HEK293 (cell line): ENCODE data around the gene THSD4.

ENCODE experiments used
- CTCF ChIA-PET: fragments of 350-600 bp; formaldehyde crosslinking; extraction: SDS; loops from one replicate; lab custom pipeline; 2021; ENCODE audit warnings: antibody characterized with exemption; lab: Yijun Ruan, JAX
- POLR2A ChIA-PET: fragments of 300-600 bp; formaldehyde crosslinking; extraction: SDS; loops from one replicate; lab custom pipeline; 2020; ENCODE audit warnings: antibody characterized with exemption, inconsistent platforms; lab: Yijun Ruan, JAX
- H3K27ac ChIP-seq: fragments of 200-500 bp; sonication (Bioruptor generic); 2 replicates; pipeline ENCODE4 v1.5.1; 2014; ENCODE audit warnings: low read depth, low read length, control low read depth, inconsistent platforms; ENCODE audit errors: extremely low read depth
- H3K36me3 ChIP-seq, 2 experiments: fragments of 200-500 bp in 1 of 2; sonication (Bioruptor generic) in 1 of 2; 1 replicate in 1 of 2; 2 replicates in 1 of 2; pipeline ENCODE4 v1.5.1; 2014 to 2017; ENCODE audit warnings: inconsistent platforms in 2 of 2, low read length in 2 of 2; ENCODE audit not compliant: control insufficient read depth in 2 of 2, insufficient read depth in 1 of 2
- H3K4me1 ChIP-seq: fragments of 200-500 bp; sonication (Bioruptor generic); 2 replicates; pipeline ENCODE4 v1.5.1; 2014; ENCODE audit warnings: mild to moderate bottlenecking, low read length, inconsistent platforms; ENCODE audit not compliant: control insufficient read depth, insufficient read depth
- H3K4me3 ChIP-seq: 2 replicates; pipeline ENCODE4 v1.5.1; 2011; ENCODE audit warnings: low read depth, mild to moderate bottlenecking, control low read depth, low read length, moderate library complexity
- H3K9me3 ChIP-seq: fragments of 200-500 bp; sonication (Bioruptor generic); 2 replicates; pipeline ENCODE4 v1.5.1; 2014; ENCODE audit warnings: low read depth, low read length, inconsistent platforms; ENCODE audit not compliant: control insufficient read depth, insufficient read depth
- GLIS2 ChIP-seq: fragments of 450-650 bp; formaldehyde crosslinking; IDR thresholded peaks from 2 replicates; pipeline ENCODE4 v1.5.1; 2016; ENCODE audit warnings: missing biosample characterization, missing genetic modification characterization
- TCF7L2 ChIP-seq: IDR thresholded peaks from 2 replicates; pipeline ENCODE4 v1.6.1; 2011; ENCODE audit warnings: low read depth, mild to moderate bottlenecking, inconsistent platforms, low read length, moderate library complexity, borderline replicate concordance
- ZBTB21 ChIP-seq: fragments of 450-650 bp; formaldehyde crosslinking; IDR thresholded peaks from 2 replicates; pipeline ENCODE4 v1.5.1; 2017; ENCODE audit warnings: missing biosample characterization, missing genetic modification characterization
- ZNF175 ChIP-seq: fragments of 450-650 bp; formaldehyde crosslinking; IDR thresholded peaks from 2 replicates; pipeline ENCODE4 v1.5.1; 2016; ENCODE audit warnings: missing biosample characterization, missing genetic modification characterization
- ZNF239 ChIP-seq: fragments of 450-650 bp; formaldehyde crosslinking; IDR thresholded peaks from 2 replicates; pipeline ENCODE4 v1.5.1; 2016; ENCODE audit warnings: missing biosample characterization, missing genetic modification characterization
- ZNF311 ChIP-seq: fragments of 450-650 bp; formaldehyde crosslinking; IDR thresholded peaks from 2 replicates; pipeline ENCODE4 v1.5.1; 2017; ENCODE audit warnings: missing biosample characterization, missing genetic modification characterization, borderline replicate concordance
- ZNF433 ChIP-seq: fragments of 450-650 bp; formaldehyde crosslinking; IDR thresholded peaks from 2 replicates; pipeline ENCODE4 v1.5.1; 2016; ENCODE audit warnings: missing biosample characterization, missing genetic modification characterization, low read depth
- ZNF544 ChIP-seq: fragments of 450-650 bp; formaldehyde crosslinking; IDR thresholded peaks from 2 replicates; pipeline ENCODE4 v1.5.0; 2017; ENCODE audit warnings: missing biosample characterization, missing genetic modification characterization
- ZNF571 ChIP-seq: fragments of 450-650 bp; formaldehyde crosslinking; IDR thresholded peaks from 2 replicates; pipeline ENCODE4 v1.5.0; 2017; ENCODE audit warnings: missing biosample characterization, missing genetic modification characterization
- ZNF629 ChIP-seq: fragments of 450-650 bp; formaldehyde crosslinking; IDR thresholded peaks from 2 replicates; pipeline ENCODE4 v1.5.1; 2017; ENCODE audit warnings: missing biosample characterization, missing genetic modification characterization
- ZNF707 ChIP-seq: fragments of 450-650 bp; formaldehyde crosslinking; IDR thresholded peaks from 2 replicates; pipeline ENCODE4 v1.5.1; 2016; ENCODE audit warnings: missing biosample characterization, missing genetic modification characterization
- ZNF776 ChIP-seq: fragments of 450-650 bp; formaldehyde crosslinking; IDR thresholded peaks from 2 replicates; pipeline ENCODE4 v1.5.0; 2017; ENCODE audit warnings: missing biosample characterization, missing genetic modification characterization, borderline replicate concordance
- ZNF792 ChIP-seq: fragments of 450-650 bp; formaldehyde crosslinking; IDR thresholded peaks from 2 replicates; pipeline ENCODE4 v1.5.1; 2016; ENCODE audit warnings: missing biosample characterization, missing genetic modification characterization
- TF ChIP-seq, protein P1 (sequence below): fragments of 450-650 bp; formaldehyde crosslinking; IDR thresholded peaks from 2 replicates; pipeline ENCODE4 v1.5.1; 2016; ENCODE audit warnings: missing biosample characterization, missing genetic modification characterization
- TF ChIP-seq, protein P2 (sequence below): fragments of 450-650 bp; formaldehyde crosslinking; IDR thresholded peaks from 2 replicates; pipeline ENCODE4; 2016; ENCODE audit warnings: missing biosample characterization, missing genetic modification characterization
- TF ChIP-seq, protein P3 (sequence below): fragments of 450-650 bp; formaldehyde crosslinking; IDR thresholded peaks from 2 replicates; pipeline ENCODE4 v1.5.1; 2016; ENCODE audit warnings: missing biosample characterization, missing genetic modification characterization
- TF ChIP-seq, protein P4 (sequence below): IDR thresholded peaks from 2 replicates; pipeline ENCODE4 v1.6.1; 2011; ENCODE audit warnings: mild to moderate bottlenecking, low read depth, low read length, borderline replicate concordance
- TF ChIP-seq, protein P5 (sequence below): fragments of 450-650 bp; formaldehyde crosslinking; IDR thresholded peaks from 2 replicates; pipeline ENCODE4 v1.5.1; 2016; ENCODE audit warnings: missing biosample characterization, missing genetic modification characterization

THSD4 gene

DNA sequence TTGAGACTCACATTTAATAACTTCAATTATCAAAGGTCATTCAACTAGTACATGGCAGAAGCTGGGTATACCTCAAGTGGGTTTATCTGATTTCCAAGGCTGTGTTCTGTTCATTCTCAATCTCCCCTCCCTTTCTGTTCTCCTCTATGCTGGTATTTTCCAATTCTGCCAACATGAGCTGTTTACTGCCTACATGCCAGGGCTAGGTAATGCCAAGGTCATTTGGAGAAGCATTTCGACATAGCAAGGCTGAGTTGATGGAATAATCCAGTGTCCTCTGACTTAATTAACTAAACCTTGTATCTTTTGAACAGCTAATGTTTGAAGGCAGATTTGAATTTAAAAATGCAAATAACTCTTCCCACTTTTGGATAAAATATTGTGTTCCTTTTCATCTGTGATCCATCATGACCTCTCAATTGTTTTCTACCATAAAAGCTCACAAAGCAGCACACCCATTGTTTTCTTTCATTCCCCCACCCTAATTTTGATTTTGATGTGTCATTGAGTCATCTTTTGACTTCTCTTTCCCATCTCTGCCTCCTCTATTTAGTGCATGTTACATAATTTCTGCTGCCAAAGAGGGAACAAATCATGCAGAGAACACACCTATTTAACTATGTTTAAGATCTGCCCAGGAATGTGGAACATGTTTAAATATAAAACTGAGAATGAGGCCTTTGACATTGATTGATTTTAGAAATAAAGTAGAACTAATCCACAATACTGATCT lies 386.2 kb downstream of the THSD4 start:
- TF ChIP-seq ZBTB21 (tag by site-specific recombination) = no peak
- TF ChIP-seq, protein P1, sequence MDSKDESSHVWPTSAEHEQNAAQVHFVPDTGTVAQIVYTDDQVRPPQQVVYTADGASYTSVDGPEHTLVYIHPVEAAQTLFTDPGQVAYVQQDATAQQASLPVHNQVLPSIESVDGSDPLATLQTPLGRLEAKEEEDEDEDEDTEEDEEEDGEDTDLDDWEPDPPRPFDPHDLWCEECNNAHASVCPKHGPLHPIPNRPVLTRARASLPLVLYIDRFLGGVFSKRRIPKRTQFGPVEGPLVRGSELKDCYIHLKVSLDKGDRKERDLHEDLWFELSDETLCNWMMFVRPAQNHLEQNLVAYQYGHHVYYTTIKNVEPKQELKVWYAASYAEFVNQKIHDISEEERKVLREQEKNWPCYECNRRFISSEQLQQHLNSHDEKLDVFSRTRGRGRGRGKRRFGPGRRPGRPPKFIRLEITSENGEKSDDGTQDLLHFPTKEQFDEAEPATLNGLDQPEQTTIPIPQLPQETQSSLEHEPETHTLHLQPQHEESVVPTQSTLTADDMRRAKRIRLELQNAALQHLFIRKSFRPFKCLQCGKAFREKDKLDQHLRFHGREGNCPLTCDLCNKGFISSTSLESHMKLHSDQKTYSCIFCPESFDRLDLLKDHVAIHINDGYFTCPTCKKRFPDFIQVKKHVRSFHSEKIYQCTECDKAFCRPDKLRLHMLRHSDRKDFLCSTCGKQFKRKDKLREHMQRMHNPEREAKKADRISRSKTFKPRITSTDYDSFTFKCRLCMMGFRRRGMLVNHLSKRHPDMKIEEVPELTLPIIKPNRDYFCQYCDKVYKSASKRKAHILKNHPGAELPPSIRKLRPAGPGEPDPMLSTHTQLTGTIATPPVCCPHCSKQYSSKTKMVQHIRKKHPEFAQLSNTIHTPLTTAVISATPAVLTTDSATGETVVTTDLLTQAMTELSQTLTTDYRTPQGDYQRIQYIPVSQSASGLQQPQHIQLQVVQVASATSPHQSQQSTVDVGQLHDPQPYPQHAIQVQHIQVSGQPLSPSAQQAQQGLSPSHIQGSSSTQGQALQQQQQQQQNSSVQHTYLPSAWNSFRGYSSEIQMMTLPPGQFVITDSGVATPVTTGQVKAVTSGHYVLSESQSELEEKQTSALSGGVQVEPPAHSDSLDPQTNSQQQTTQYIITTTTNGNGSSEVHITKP = no peak
- TF ChIP-seq ZNF311 = no peak
- TF ChIP-seq TCF7L2 = no peak
- no peak for TF ChIP-seq ZNF239 (tag by site-specific recombination)
- no peak for TF ChIP-seq ZNF792
- no peak overlapping the region for H3K4me3 ChIP-seq
- H3K9me3 ChIP-seq = peaks cover 4% of the 10 kb centered on the region
- H3K27ac ChIP-seq = no peak overlapping the region
- CTCF ChIA-PET = interaction anchor here (0.5 to 1.0 kb wide), 2 partner anchors 10 to 842 kb away, joined by 4 read pairs; no protein-coding TSS in a partner anchor
- no peaks in the 10 kb centered on the region for H3K4me1 ChIP-seq
- POLR2A ChIA-PET = no interaction called here
- no peaks in the 10 kb centered on the region for H3K36me3 ChIP-seq

DNA sequence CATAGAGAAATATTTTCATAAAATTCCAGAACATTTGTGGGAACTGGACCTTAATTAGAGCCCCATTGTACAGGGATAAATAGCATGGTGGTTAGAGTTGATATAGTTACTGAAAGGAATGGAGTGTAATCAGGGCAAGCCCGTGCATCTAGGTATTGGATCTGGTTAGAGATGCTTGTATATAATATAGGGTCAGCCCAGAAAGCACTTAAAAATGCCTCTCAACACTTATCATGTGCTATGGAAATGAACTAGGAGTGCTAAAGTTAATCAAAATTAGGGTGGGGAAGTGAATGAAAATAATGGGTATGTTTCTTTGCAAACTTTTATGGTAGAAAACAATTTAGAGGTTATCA lies 386.8 kb downstream of the THSD4 start:
- TF ChIP-seq ZNF707 = no peak
- TF ChIP-seq, protein P2, sequence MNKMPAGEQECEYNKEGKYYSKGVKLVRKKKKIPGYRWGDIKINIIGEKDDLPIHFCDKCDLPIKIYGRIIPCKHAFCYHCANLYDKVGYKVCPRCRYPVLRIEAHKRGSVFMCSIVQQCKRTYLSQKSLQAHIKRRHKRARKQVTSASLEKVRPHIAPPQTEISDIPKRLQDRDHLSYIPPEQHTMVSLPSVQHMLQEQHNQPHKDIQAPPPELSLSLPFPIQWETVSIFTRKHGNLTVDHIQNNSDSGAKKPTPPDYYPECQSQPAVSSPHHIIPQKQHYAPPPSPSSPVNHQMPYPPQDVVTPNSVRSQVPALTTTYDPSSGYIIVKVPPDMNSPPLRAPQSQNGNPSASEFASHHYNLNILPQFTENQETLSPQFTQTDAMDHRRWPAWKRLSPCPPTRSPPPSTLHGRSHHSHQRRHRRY (tag by site-specific recombination) = no peak
- no peak for TF ChIP-seq ZNF433 (tag by site-specific recombination)
- TF ChIP-seq, protein P3, sequence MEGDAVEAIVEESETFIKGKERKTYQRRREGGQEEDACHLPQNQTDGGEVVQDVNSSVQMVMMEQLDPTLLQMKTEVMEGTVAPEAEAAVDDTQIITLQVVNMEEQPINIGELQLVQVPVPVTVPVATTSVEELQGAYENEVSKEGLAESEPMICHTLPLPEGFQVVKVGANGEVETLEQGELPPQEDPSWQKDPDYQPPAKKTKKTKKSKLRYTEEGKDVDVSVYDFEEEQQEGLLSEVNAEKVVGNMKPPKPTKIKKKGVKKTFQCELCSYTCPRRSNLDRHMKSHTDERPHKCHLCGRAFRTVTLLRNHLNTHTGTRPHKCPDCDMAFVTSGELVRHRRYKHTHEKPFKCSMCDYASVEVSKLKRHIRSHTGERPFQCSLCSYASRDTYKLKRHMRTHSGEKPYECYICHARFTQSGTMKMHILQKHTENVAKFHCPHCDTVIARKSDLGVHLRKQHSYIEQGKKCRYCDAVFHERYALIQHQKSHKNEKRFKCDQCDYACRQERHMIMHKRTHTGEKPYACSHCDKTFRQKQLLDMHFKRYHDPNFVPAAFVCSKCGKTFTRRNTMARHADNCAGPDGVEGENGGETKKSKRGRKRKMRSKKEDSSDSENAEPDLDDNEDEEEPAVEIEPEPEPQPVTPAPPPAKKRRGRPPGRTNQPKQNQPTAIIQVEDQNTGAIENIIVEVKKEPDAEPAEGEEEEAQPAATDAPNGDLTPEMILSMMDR (tag by site-specific recombination) = no peak
- no peak for TF ChIP-seq GLIS2
- TF ChIP-seq ZNF544 (tag by site-specific recombination) = no peak
- no peak for TF ChIP-seq ZNF776 (tag by site-specific recombination)
- no peak for TF ChIP-seq ZNF792
- no peak for TF ChIP-seq ZNF571 (tag by site-specific recombination)
- TF ChIP-seq, protein P4, sequence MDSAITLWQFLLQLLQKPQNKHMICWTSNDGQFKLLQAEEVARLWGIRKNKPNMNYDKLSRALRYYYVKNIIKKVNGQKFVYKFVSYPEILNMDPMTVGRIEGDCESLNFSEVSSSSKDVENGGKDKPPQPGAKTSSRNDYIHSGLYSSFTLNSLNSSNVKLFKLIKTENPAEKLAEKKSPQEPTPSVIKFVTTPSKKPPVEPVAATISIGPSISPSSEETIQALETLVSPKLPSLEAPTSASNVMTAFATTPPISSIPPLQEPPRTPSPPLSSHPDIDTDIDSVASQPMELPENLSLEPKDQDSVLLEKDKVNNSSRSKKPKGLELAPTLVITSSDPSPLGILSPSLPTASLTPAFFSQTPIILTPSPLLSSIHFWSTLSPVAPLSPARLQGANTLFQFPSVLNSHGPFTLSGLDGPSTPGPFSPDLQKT = no peak
- no peak for TF ChIP-seq ZNF175 (tag by site-specific recombination)
- TF ChIP-seq ZNF629 = no peak
- TF ChIP-seq, protein P5, sequence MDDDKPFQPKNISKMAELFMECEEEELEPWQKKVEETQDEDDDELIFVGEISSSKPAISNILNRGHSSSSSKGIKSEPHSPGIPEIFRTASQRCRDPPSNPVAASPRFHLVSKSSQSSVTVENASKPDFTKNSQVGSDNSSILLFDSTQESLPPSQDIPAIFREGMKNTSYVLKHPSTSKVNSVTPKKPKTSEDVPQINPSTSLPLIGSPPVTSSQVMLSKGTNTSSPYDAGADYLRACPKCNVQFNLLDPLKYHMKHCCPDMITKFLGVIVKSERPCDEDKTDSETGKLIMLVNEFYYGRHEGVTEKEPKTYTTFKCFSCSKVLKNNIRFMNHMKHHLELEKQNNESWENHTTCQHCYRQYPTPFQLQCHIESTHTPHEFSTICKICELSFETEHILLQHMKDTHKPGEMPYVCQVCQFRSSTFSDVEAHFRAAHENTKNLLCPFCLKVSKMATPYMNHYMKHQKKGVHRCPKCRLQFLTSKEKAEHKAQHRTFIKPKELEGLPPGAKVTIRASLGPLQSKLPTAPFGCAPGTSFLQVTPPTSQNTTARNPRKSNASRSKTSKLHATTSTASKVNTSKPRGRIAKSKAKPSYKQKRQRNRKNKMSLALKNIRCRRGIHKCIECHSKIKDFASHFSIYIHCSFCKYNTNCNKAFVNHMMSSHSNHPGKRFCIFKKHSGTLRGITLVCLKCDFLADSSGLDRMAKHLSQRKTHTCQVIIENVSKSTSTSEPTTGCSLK (tag by site-specific recombination) = no peak
- H3K4me3 ChIP-seq = no peak overlapping the region
- peaks cover 4% of the 10 kb centered on the region for H3K9me3 ChIP-seq
- H3K27ac ChIP-seq = no peak overlapping the region
- H3K36me3 ChIP-seq = no peaks in the 10 kb centered on the region
- CTCF ChIA-PET = no interaction called here
- H3K4me1 ChIP-seq = no peaks in the 10 kb centered on the region
- POLR2A ChIA-PET = no interaction called here
